Measurements from ENCODE around the gene MAST4. TPM values are rescaled to one million over a fixed set of nuclear protein-coding genes. Genes with fewer than 3 reads are reported as not detected.

Gene MAST4
- total RNA-seq, 1 donor from 2014 or later: 0.99 TPM

GRCh38 chr5:66932457-66932856 is 336.3 kb downstream of the MAST4 start:
- Histone ChIP-seq H3K4me2 (no peak overlapping the region), H3K27ac (no peak overlapping the region), H3K4me1 (peaks cover 23% of the 10 kb centered on the region), H3K36me3 (no peaks in the 10 kb centered on the region), H2AFZ (replicated peaks) (no peak overlapping the region), H3K9me3 (ENCODE audit: low read depth) (no peaks in the 10 kb centered on the region), H3K27me3 (no peaks in the 10 kb centered on the region), H3K79me2 (ENCODE audit: low read depth) (no peaks in the 10 kb centered on the region), H4K20me1 (ENCODE audit: low read depth) (no peaks in the 10 kb centered on the region), H3K4me3 (no peak overlapping the region), H3F3A (ENCODE audit: low read depth) (peaks cover 10% of the 10 kb centered on the region), H3K9ac (no peak overlapping the region)
- TF ChIP-seq EZH2phosphoT487 (IDR thresholded peaks at IDR 0.05) (no peak), CTCF (IDR thresholded peaks at IDR 0.05) (no peak), EZH2 (IDR thresholded peaks at IDR 0.05) (no peak)
- Mint-ChIP-seq H3K27me3 (ENCODE audit: insufficient read depth, low read depth) (no peaks in the 10 kb centered on the region), H3K9me3 (no peaks in the 10 kb centered on the region), H3K36me3 (no peaks in the 10 kb centered on the region), H3K4me3 (no peak overlapping the region), H3K4me1 (no peaks in the 10 kb centered on the region), H3K27ac (no peak overlapping the region)
- no peak for DNase-seq (ENCODE audit: low spot score)

GRCh38 chr5:66933066-66933465 is 336.9 kb downstream of the MAST4 start:
- DNase-seq (ENCODE audit: low spot score): no peak
- Histone ChIP-seq H3K27me3 (no peaks in the 10 kb centered on the region), H3K36me3 (no peaks in the 10 kb centered on the region), H3K4me1 (peaks cover 24% of the 10 kb centered on the region), H3K27ac (no peak overlapping the region), H3K79me2 (ENCODE audit: low read depth) (no peaks in the 10 kb centered on the region), H3K4me2 (no peak overlapping the region), H3K4me3 (no peak overlapping the region), H3K9ac (no peak overlapping the region), H2AFZ (replicated peaks) (no peak overlapping the region), H4K20me1 (ENCODE audit: low read depth) (no peaks in the 10 kb centered on the region), H3F3A (ENCODE audit: low read depth) (peaks cover 10% of the 10 kb centered on the region), H3K9me3 (ENCODE audit: low read depth) (no peaks in the 10 kb centered on the region)
- Mint-ChIP-seq H3K4me3 (no peak overlapping the region), H3K9me3 (no peaks in the 10 kb centered on the region), H3K36me3 (no peaks in the 10 kb centered on the region), H3K4me1 (no peaks in the 10 kb centered on the region), H3K27me3 (ENCODE audit: insufficient read depth, low read depth) (no peaks in the 10 kb centered on the region), H3K27ac (no peak overlapping the region)
- TF ChIP-seq EZH2 (IDR thresholded peaks at IDR 0.05) (no peak), CTCF (IDR thresholded peaks at IDR 0.05) (no peak), EZH2phosphoT487 (IDR thresholded peaks at IDR 0.05) (no peak)

- Histone ChIP-seq H3K27ac (no peak overlapping the region), H3K9ac (no peak overlapping the region), H3K36me3 (no peaks in the 10 kb centered on the region), H3K79me2 (ENCODE audit: low read depth) (no peaks in the 10 kb centered on the region), H3K4me3 (no peak overlapping the region), H3F3A (ENCODE audit: low read depth) (peaks cover 10% of the 10 kb centered on the region), H3K27me3 (no peaks in the 10 kb centered on the region), H2AFZ (replicated peaks) (no peak overlapping the region), H4K20me1 (ENCODE audit: low read depth) (no peaks in the 10 kb centered on the region), H3K4me1 (peaks cover 24% of the 10 kb centered on the region), H3K4me2 (no peak overlapping the region), H3K9me3 (ENCODE audit: low read depth) (peaks cover 4% of the 10 kb centered on the region)
- TF ChIP-seq CTCF (IDR thresholded peaks at IDR 0.05) (no peak), EZH2 (IDR thresholded peaks at IDR 0.05) (no peak), EZH2phosphoT487 (IDR thresholded peaks at IDR 0.05) (no peak)
- H3K36me3 Mint-ChIP-seq: no peaks in the 10 kb centered on the region
- H3K4me1 Mint-ChIP-seq: no peaks in the 10 kb centered on the region
- no peaks in the 10 kb centered on the region for H3K9me3 Mint-ChIP-seq
- no peak overlapping the region for H3K4me3 Mint-ChIP-seq
- no peak for DNase-seq (ENCODE audit: low spot score)
- H3K27ac Mint-ChIP-seq: no peak overlapping the region
- no peaks in the 10 kb centered on the region for H3K27me3 Mint-ChIP-seq (ENCODE audit: insufficient read depth, low read depth)
Measured at GRCh38 chr5:66939094-66939493, 342.9 kb downstream of the MAST4 start.

Measured in neural progenitor cell (in vitro differentiated cells).